WERI-Rb-1 (cell line): ENCODE data around the gene LAD1.

Experiments used
- DNase-seq: peaks from one replicate; pipeline ENCODE4 v3.0.0-alpha.2; 2020
- H3K27ac ChIP-seq: fragments of 250-450 bp; sonication (Bioruptor Pico); 2 replicates; pipeline ENCODE4 v1.5.1; 2020; ENCODE audit warnings: mild to moderate bottlenecking, moderate library complexity
- H3K27me3 ChIP-seq: fragments of 250-450 bp; sonication (Bioruptor Pico); 2 replicates; pipeline ENCODE4 v1.5.1; 2021; ENCODE audit warnings: mild to moderate bottlenecking, low read depth, moderate library complexity; ENCODE audit not compliant: insufficient read depth, severe bottlenecking
- H3K36me3 ChIP-seq: fragments of 250-450 bp; sonication (Bioruptor Pico); 2 replicates; pipeline ENCODE4 v1.5.1; 2020; ENCODE audit warnings: mild to moderate bottlenecking, moderate library complexity
- H3K4me3 ChIP-seq: 2 replicates; pipeline ENCODE4 v1.5.1; 2011; ENCODE audit warnings: low read depth, mild to moderate bottlenecking, control low read depth, low read length
- H3K9me3 ChIP-seq: fragments of 250-450 bp; sonication (Bioruptor Pico); 2 replicates; pipeline ENCODE4 v1.5.1; 2021; ENCODE audit warnings: mild to moderate bottlenecking, moderate library complexity; ENCODE audit not compliant: severe bottlenecking
- CTCF ChIP-seq: IDR thresholded peaks from 2 replicates; pipeline ENCODE4 v1.5.1; 2011; ENCODE audit warnings: low read depth, mild to moderate bottlenecking, control low read depth, inconsistent platforms, low read length

Gene LAD1

GRCh38 chr1:201396861-201397464 is 2.2 kb downstream of the LAD1 start:
- H3K27ac ChIP-seq, result no peak overlapping the region
- H3K36me3 ChIP-seq, result no peaks in the 10 kb centered on the region
- TF ChIP-seq CTCF, result no peak
- no peak for DNase-seq
- no peak overlapping the region for H3K4me3 ChIP-seq
- H3K27me3 ChIP-seq, result no peaks in the 10 kb centered on the region
- H3K9me3 ChIP-seq, result no peaks in the 10 kb centered on the region

DNA sequence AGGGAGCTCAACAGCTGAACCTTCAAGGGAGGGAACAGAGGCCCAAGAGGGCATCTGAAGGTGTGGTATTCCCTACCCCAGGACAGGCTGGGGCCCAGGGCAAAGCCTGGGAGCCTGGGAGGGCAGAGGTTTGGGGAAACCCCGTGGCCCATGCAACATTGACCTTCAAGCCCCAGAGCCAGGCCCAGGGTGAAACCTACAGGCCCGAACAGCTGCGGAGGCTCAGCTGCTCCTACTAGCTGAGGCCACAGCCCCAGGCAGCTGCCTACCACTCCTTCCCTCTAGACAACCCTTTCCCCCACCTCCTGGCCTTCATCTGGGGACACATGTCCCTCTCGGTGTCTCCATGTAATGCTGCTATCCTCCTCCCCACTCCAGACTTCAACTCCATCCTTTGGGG is 3.2 kb downstream of the LAD1 start:
- no peaks in the 10 kb centered on the region for H3K9me3 ChIP-seq
- H3K27ac ChIP-seq, result no peak overlapping the region
- H3K27me3 ChIP-seq, result no peaks in the 10 kb centered on the region
- no peaks in the 10 kb centered on the region for H3K36me3 ChIP-seq
- TF ChIP-seq CTCF, result no peak
- no peak for DNase-seq
- no peak overlapping the region for H3K4me3 ChIP-seq

GRCh38 chr1:201394591-201394990 is 4.5 kb downstream of the LAD1 start:
- DNase-seq, result no peak
- H3K27me3 ChIP-seq, result no peaks in the 10 kb centered on the region

GRCh38 chr1:201393076-201393475 is 6.0 kb downstream of the LAD1 start:
- TF ChIP-seq CTCF, result no peak
- Histone ChIP-seq H3K36me3 (no peaks in the 10 kb centered on the region), H3K4me3 (no peak overlapping the region), H3K27me3 (no peaks in the 10 kb centered on the region), H3K9me3 (no peaks in the 10 kb centered on the region), H3K27ac (no peak overlapping the region)
- DNase-seq, result no peak

More at GRCh38 chr1:201394591-201394990, 4.5 kb downstream of the LAD1 start:
- no peak for TF ChIP-seq CTCF
- Histone ChIP-seq H3K9me3 (no peaks in the 10 kb centered on the region), H3K4me3 (no peak overlapping the region), H3K36me3 (no peaks in the 10 kb centered on the region), H3K27ac (no peak overlapping the region)

DNA sequence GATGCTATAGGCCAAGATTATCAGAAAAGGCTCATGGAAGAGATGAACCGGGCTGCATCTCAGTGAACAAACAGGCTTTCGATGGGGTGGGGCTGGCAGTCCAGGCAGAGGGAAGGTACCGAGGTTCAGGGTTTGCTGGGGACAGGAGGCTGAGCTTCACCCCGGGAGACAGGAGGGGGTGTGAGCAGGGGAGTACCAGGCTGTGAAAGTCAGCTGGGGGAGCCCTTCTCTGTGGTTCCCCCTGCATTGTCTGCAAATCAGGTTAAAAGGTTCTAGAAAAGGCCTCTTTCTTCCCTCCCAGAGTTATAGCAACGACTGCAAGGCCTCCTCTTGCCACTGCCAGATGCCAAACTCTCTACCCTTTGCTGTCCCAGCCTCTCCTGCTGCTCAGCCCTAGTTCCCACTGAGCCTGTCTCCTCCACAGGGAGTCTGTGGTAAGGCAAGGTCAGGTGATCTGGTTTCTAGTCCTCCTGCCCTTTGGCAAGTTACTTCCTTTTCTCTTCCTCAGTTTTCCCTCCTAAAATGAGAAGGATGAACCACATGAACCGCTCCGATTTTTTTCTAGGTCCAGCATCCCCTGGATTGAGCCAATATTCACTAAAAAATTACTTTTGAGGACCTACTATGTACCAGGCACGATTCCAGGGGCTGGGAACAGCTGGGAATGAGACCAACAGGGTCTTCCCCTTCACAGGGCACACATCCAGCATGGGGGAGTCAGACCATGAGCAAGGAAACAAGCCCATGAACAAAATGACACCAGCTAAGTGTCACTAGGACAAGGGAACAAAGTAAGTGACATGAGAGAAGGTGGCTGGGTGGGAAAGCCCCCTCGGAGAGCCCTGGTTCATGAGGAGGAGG is 7.2 kb downstream of the LAD1 start:
- no peaks in the 10 kb centered on the region for H3K36me3 ChIP-seq
- H3K9me3 ChIP-seq, result no peaks in the 10 kb centered on the region
- no peak overlapping the region for H3K4me3 ChIP-seq
- no peak overlapping the region for H3K27ac ChIP-seq
- TF ChIP-seq CTCF, result no peak
- DNase-seq, result no peak
- no peaks in the 10 kb centered on the region for H3K27me3 ChIP-seq

- H3K27me3 ChIP-seq, result no peaks in the 10 kb centered on the region
- TF ChIP-seq CTCF, result no peak
- no peak for DNase-seq
- no peaks in the 10 kb centered on the region for H3K9me3 ChIP-seq
- no peak overlapping the region for H3K27ac ChIP-seq
- H3K36me3 ChIP-seq, result no peaks in the 10 kb centered on the region
- H3K4me3 ChIP-seq, result no peak overlapping the region
These were observed 7.9 kb downstream of the LAD1 start for GRCh38 chr1:201391225-201391624.
